DMS79 treated with DMSO at 0.1 percent for 48 hours (cell line): ENCODE measurements around the gene SBNO2.
"Not testable (repeated sequence)": the region's sequence is repeated elsewhere in the genome, so short reads cannot be mapped to it uniquely, and the experiment has no call there.

Experiments
- DNase-seq: peaks from one replicate; lab custom pipeline; 2025; lab: John Stamatoyannopoulos, UW

Gene SBNO2

DNA sequence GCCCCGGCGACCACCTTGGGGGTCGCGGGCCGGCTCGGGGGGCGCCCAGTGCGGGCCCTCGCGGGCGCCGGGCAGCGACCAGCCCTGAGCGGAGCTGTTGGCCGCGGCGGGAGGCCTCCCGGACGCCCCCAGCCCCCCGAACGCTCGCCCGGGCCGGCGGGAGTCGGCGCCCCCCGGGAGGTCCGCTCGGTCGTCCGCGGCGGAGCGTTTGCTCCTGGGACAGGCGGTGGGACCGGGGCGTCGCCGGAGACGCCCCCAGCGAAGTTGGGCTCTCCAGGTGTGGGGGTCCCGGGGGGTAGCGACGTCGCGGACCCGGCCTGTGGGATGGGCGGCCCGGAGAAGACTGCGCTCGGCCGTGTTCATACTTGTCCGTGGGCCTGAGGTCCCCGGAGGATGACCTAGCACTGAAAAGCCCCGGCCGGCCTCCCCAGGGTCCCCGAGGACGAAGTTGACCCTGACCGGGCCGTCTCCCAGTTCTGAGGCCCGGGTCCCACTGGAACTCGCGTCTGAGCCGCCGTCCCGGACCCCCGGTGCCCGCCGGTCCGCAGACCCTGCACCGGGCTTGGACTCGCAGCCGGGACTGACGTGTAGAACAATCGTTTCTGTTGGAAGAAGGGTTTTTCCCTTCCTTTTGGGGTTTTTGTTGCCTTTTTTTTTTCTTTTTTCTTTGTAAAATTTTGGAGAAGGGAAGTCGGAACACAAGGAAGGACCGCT lies 32.2 kb upstream of the SBNO2 start:
- DNase-seq, result no peak

DNA sequence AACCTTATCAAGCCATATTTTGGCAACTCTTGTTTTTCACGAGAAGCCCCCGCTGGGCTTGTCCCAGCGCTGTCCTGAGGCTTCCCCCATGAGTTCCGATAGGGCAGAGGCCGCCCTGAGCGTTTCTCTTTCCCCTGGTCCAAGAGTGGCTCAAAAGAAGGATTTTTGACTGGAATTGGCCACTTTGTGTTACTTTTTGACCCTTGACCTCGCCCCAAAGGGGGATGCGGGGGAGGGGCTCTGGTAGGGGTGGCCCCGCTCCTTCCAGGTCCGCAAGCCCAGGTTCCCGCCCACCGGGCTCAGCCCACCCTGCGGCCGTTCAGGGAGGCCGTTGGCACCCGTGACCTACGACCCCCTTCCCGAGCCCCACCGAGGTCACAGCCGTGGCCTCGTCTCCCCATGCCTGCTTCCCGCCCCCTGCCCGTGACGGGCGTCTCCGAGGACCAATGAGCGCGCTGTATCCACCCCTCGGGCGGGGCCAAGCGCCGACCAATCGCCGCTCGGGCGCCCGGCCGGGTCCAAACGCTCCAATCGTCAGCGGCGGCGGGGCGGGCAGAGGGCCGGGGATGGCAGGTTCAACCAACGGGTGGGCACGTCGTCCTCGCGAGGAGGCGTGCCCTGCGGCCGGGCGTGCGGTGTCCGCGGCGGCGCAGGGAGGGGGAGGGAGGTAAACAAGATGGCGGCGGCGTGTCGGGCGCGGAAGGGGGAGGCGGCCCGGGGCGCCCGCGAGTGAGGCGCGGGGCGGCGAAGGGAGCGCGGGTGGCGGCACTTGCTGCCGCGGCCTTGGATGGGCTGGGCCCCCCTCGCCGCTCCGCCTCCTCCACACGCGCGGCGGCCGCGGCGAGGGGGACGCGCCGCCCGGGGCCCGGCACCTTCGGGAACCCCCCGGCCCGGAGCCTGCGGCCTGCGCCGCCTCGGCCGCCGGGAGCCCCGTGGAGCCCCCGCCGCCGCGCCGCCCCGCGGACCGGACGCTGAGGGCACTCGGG lies 31.3 kb upstream of the SBNO2 start, which contains the start of gene STK11:
TSS of gene STK11 (plus strand) at position 665 of the 986 bp plus-strand sequence. CDS start 1,136 bp downstream, outside the sequence.
- DNase-seq, result peak; percentile 91

DNA sequence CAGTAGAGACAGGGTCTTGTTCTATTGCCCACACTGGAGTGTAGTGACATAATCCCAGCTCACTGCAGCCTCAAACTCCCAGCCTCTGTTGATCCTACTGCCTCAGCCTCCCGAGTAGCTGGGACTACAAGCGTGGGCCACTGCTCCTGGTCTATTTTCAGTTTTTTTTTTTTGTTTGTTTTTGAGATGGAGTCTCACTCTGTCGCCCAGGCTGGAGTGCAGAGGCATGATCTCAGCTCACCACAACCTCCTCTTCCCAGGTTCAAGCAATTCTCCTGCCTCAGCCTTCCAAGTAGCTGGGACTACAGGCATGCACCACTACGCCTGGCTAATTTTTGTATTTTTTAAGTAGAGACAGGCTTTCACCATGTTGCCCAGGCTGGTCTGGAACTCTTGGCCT lies 26.5 kb upstream of the SBNO2 start:
- not testable (repeated sequence) for DNase-seq

DNA sequence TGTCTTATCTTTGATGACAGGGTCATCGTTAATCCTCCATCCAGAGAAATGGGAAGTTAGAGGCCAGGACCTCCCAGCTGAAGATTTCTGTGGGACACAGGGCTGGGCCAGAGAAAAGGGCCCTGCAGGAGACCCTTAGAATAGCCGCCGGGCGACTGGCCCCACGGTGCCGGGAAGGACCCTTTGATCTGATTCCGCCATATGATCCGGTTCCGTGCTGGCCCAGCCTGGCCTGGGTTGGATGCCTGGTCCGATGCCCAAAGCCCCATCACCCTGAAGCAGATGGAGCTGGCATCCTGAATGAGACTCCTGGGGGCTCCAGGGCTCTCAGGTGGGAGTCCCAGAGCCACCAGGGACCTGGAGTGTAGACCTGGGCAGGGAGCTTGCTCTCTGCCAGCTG lies 25.5 kb upstream of the SBNO2 start:
- DNase-seq, result no peak

DNA sequence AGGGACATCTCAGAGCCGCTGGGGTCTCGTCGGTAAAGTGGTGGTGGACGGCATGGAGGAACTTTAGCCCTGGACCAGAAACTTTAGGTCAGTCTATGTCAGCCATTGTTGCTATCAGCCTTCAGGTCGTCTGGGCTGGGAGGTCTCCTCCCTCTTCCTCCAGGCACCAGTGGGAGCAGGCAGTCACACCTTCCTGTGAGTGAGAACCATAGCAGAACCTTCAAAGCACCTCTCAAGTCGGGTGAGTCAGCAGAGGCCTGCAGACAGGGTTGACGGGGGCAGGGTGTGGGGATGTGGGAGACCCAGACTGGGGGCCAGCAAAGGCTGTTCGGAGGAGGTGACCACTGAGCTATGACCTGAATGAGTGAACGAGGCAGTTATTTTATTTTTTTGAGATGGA lies 15.4 kb upstream of the SBNO2 start:
- DNase-seq, result no peak

DNA sequence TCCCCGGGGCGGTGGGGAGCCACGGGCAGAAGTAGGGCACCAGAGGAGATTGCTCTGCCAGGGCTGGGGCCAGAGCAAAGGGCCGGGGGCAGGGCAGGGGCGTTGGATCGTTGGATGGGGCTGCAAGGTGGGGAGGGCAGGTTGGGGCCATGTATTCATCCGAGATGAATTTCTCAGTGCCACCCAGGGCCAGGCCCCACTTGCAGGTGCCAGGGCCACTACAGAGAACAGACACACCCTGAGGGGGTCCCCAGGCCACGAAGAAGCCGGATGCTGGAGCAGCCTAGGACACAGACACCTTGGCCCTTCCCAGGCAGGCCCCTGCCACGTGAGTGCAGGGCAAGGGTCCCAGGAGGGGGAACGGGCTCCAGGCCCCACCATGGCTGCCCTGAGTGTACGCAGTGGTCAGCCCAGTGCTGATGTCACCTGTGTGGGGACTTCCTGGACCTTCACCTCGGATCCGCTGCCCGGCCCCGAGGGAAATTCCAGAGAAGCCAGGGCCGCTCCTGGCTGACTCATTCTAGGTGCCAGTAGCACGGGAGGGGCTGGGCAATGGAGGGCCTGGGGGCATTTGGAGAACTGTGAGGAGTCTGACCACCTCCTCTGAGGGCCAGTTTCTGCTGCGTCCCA lies 9.6 kb upstream of the SBNO2 start:
- no peak for DNase-seq

DNA sequence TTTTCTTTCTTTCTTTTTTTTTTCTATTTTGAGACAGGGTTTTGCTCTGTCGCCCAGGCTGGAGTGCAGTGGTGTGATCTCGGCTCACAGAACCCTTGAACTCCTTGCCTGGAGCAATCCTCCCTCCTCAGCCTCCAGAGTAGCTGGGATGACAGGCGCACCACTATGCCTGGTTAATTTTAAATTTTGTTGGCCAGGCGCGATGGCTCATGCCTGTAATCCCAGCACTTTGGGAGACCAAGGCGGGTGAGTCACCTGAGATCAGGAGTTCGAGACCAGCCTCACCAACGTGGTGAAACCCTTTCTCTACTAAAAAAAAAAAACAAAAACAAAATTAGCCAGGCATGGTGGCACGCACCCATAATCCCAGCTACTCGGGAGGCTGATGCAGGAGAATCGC lies 8.7 kb upstream of the SBNO2 start:
- no peak for DNase-seq

DNA sequence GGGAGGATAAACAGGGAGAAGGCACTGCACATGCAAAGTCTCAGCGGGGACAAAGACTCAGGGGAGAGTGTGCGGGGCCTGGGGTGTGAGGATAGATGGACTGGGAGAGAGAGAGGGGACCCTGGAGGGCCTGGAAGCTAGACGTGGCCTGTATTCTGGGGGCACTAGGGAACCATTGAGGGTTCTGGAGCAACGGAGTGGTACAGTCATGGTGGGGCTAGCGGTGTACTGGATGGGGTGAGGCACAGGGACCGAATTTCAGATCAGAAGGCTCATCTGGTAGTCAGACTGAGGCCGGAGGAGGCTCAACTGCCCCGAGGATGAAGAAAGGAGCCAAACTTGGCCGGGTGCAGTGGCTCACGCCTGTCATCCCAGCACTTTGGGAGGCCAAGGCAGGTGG lies 8.0 kb upstream of the SBNO2 start:
- no peak for DNase-seq

DNA sequence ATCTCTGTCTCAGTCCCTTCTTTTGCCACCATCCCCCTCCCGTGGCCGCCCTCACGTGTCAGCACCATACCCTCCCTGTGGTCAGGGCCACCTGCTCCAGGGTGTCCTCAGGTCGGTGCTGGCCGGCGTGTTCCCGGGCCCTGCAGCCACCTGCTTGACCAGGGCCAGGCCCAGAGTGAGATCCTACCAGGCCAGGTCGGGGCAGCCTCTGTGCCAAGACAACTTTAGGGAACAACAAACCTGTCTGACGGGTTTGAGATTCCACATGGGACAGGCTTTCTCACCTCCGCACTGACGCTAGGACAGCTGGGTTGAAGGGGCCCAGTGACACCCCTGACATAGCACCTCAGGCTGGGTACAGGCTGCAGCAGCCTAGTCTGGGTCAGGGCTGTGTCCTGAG lies 7.5 kb upstream of the SBNO2 start:
- DNase-seq, result no peak

DNA sequence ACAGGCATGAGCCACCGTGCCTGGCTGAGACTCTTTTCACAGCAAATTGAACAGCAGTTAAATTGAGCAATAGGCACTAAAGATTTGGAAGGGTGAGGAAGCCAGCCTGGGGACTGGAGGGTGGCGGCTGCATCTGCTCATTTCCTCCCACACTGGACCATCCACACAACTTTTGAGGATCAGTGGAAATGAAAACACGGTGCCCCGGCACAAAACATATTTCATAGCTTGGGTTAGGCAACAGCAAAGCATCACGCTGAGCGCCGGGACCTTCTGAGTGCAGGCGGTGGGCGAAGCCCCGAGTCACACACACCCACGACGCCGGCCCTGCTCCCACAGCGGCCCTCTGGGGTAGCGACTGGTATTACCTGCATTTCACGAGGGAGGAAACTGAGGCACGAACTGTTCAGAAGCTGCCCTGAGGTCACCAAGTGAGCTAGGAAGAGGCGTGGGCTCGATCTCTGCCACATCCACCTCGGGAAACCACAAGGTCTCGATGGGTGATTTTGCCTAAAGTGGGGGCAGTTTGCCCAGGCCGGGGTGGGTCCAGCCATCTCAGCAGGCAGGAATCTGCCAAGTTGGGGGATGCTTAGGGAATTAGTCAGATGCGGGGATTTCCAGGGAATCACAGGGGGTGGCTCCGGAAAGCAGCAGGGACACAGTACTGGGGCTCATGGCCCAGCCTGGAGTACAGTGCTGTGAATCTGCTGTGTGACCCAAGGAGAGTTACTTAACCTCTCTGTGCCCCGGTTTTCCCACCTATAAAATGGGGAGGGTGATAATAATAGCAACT lies 3.5 kb upstream of the SBNO2 start:
- no peak for DNase-seq

DNA sequence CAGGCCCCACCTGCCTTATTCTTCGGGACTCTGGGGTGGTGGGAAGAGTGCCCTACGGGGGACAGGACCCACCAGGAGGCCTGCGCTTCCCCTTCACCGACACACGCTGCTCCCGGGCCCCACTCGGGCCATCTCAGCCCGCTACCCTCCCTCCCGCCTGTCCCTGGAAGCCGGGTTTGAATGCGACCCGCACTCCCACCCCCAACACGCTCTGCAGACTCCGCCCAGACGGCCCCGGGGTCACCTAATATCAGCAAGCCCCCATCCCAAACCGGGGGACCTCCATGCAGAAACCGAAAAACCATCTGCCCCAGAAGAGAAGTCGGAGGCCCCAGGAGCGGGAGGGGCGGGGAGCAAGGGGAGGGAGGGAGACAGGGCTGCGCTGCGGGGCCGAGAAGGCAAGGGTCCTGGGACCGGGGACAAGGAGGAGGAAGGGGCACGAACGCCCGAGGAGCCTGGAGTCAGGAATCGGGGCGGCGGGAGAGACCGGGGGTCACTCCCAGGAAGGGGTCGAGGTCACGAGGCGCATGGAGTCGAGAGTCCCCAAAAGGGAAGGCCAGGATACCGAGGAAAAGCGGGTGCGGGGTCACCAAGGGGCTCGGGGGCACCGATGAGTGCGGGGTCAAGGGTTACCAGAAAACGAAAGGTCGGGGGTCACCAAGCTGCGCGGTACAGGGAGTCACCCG lies 766 bp downstream of the SBNO2 start:
- no peak for DNase-seq

DNA sequence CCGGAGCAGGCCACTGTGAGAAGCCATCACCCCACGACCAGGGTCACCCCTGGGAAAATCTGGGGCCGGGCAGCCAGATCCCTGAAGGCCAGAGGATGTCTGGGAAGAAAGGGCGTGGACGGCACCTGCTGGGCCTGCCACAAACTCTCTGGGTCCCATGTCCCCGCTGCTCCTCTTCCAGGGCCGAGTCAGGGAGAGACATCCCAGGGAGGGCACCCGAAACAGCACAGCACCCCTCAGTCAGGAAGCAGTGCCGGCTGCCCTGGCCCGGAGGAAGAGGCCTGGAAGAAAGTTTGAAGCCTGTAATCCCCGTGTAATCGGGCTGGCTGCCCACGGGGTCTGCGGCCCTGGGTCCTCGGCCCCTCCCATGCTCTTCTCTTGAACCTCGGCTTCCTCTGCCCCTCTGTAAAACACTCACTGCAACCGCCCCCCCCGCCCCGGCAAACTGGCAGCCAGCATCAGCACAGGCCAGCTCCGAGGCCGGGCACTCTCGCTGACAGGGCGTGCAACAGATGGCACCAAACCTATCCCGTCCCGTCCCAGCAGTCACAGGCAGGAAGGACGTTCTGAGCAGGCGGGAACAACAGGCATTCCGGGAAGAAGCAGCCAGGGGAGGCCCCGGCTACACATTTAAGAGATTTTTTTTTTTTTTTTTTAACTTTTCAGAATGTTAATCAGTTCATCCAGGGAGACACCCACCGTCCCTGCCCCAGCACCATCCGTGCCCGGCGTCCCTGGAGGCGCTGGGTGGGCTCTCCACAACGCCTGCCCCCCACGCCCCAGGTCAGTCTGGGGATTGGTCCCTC lies 1.5 kb downstream of the SBNO2 start:
- DNase-seq, result peak; percentile 7

DNA sequence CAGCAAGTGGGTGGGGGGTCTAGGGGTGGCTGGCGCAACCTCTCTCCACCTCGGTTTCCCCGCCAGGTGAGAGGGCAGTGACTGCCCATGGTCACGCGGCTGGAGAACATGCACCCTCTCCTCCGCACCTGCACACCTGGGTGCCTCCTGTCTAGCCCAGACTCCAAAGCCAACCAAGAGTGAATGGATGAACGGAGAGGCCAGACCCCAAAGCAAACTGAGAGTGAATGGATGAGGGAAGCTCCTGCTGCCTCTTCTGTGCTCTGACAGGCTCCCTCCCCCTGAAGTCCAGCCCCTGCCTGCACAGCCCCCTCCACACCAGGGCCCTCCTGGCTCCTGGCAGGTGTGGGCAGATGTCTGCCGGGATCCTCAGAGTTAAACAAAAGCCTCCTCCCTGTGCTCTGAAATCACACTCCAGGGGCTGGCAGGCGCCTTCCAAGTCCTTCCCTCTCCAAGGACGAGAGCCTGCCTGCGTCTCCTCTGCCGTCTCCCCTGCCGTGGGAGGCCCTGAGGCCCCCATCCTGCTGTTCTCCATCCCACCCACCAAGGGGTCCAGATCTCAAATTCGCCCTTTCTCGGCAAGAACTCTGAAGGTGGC lies 2.2 kb downstream of the SBNO2 start:
- peak; percentile 45 for DNase-seq

DNA sequence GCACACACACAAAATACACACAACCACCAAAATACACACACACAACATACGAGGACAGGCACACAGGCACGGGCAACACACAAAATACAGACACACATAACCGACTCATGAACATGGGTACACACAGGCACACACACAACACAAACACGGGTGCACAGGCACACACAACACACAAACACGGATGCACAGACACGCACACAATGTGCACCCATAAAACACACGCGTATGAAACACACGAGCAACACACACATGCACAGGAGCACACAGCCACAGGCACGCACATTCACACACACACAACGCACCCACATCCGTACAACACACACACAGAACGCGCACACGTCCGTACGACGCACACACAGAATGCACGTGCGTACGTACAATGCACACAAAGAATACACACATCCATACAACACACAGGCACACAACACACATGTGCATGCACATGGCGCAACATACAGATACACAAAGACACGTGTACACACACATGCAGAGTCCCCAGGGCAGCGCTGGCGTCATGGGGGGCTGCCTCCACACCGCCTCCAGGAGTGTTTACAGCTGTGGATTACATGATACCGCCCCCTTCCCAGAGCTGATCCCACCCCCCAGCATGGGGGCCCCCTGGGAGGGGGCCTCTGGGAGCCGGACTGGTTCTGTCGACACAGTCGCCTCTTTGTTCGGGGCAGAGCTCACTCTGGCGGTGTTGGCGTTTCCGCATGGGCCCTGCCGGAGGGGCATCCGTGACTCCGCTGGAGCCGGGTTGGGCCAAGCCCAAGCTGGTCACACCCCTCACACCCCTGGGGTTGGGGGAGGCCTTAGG lies 2.9 kb downstream of the SBNO2 start:
- DNase-seq, result no peak

DNA sequence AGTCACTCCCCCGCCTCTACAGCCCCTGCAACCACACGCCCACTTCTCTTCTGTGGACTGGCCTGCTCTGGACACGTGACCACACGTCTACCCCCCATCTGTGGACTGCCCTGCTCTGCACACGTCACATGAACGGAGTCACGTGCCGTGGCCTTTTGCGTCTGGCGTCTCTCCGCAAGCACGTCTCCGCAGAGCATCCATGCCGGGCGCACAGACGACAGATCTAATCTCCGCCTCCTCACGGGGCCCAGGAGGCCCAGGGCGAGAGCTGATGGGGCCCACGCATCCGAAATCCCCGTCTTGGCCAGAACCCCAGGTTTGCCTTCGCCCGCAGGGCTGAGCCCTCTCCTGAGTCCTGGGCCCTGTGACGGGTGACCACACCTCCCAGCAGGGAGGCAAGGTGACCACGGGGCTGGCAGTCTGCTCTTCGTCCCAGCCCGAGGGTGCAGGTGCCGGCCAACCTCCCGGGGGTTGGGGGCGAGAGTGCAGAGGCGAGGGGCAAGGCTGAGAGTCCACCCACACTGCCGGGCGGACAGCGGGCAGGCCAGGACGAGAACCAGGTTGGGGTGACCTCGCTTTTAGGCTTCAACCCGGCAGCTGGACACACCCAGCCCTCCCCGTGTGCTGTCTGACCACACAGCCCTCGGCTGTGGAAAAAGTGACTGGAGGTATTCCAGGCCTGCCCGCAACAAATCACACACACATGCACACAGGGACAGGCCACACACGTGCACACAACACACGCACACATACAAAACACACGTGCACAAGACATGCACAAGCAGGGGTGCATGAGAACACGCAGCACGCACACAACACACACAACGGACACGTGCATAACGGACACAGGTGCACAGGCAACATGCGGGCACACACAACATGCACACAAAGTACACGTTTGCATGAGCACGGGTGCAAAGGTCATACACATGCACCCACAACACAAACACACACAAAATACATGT lies 3.9 kb downstream of the SBNO2 start:
- no peak for DNase-seq

DNA sequence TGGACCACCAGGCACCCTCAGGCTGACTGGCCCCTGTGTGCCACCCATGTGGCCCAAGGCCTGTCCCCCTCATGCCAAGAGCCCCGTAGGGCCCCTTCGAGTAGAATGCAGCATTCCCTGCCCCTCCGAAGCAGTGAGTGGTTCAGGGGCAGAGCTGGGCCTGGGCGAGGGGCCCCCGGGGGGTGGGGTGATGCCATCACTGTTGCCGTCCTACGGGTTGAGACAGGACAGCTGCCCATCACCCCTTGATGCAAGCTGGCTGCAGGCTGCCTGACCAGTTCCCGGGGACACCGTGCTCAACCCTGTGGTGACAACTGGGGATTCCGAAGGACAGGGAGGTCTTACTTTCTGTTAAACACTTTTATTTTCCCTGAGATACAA lies 4.7 kb downstream of the SBNO2 start:
- no peak for DNase-seq

DNA sequence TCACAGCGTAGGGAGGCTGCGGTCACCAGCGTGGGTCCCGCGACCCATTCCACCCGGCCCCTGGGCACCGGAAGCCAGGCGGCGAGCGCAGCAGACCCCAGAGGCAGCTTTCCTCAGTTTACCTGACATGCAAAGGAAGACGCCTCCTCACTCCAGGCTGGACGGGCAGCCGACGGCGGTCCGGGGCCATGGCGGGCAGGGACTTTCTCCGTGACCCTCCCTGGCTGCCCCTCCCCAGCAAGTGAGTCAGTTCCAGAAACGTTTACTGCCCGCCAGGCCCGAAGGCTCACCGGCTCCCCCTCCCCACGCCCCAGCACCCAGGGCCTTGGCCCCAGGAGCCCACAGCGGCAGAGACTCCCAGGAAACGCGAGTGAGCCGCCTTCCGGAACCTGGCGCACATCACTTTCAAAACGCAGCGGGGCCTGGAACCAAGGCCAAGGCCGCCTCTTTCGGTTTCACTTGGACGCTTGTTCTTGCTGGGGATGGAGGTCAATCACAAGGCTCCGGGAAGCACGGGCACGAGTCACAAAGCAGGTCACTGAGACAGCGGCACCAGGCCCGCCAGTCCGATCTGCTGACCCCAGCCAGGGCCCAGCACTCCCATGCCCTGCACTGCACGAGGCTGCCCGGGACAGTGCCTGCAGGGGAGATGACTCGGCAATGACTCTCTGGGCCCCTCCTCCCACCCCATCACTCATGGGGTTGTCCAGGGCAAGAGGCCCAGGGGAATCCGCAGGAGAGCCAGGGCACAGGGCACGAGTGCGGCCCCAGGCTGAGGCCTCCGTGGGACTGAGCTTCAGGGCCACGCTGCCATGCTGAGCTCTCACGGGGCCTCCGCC lies 5.3 kb downstream of the SBNO2 start:
- no peak for DNase-seq
